Thymus (tissue), 11 donors: Measurements from ENCODE around the gene P2RX7. TPM values are rescaled to one million over a fixed set of nuclear protein-coding genes. Genes with fewer than 3 reads are reported as not detected.

Source experiments
- DNase-seq, 9 donors: peaks; one replicate each; pipeline ENCODE4 v3.0.0-alpha.2; 2013; ENCODE audit warnings: low spot score in 9 of 9, low read depth in 6 of 9, missing footprints in 1 of 9
- H3K27ac ChIP-seq, 2 donors: one replicate each; pipeline ENCODE4 v1.5.1; 2013; ENCODE audit warnings: control low read depth in 1 of 2, low read depth in 1 of 2, low read length in 1 of 2, mild to moderate bottlenecking in 1 of 2, moderate library complexity in 1 of 2
- H3K27me3 ChIP-seq, 2 donors: one replicate each; pipeline ENCODE4 v1.5.1; 2013; ENCODE audit warnings: low read length in 1 of 2; ENCODE audit not compliant: control insufficient read depth in 2 of 2, insufficient read depth in 1 of 2
- H3K36me3 ChIP-seq, 2 donors: one replicate each; pipeline ENCODE4 v1.5.1; 2013; ENCODE audit warnings: low read length in 1 of 2, mild to moderate bottlenecking in 1 of 2, moderate library complexity in 1 of 2; ENCODE audit not compliant: control insufficient read depth in 2 of 2, insufficient read depth in 2 of 2
- H3K4me1 ChIP-seq, 2 donors: one replicate each; pipeline ENCODE4 v1.5.1; 2013; ENCODE audit warnings: low read length in 2 of 2; ENCODE audit not compliant: control insufficient read depth in 2 of 2, insufficient read depth in 2 of 2
- H3K4me3 ChIP-seq, 2 donors: one replicate each; pipeline ENCODE4 v1.5.1; 2013; ENCODE audit warnings: low read length in 2 of 2, control low read depth in 1 of 2, mild to moderate bottlenecking in 1 of 2
- H3K9me3 ChIP-seq, 2 donors: one replicate each; pipeline ENCODE4 v1.5.1; 2013; ENCODE audit warnings: low read length in 1 of 2, mild to moderate bottlenecking in 1 of 2; ENCODE audit not compliant: control insufficient read depth in 2 of 2, insufficient read depth in 1 of 2
- WGBS: extraction: QIAGEN DNeasy Blood & Tissue Kit; methylation state at CpG from one replicate; pipeline ENCODE4 v1.1.7; 2013; 5-methylcytosine and 5-hydroxymethylcytosine counted together
- polyA plus RNA-seq: library from polyadenylated mRNA; stranded (reverse); fragments of 200-250 nt; gene quantifications from one replicate; pipeline ENCODE4 v1.2.3, GENCODE V29; 2013
- total RNA-seq: library from RNA; stranded (reverse); fragments of 120-200 nt; gene quantifications from one replicate; pipeline ENCODE4 v1.2.4, GENCODE V29; 2013
- donor health status: healthy.

P2RX7 gene
- total and polyA plus RNA-seq, 2 donors: 1.7 to 2.3 TPM

DNA sequence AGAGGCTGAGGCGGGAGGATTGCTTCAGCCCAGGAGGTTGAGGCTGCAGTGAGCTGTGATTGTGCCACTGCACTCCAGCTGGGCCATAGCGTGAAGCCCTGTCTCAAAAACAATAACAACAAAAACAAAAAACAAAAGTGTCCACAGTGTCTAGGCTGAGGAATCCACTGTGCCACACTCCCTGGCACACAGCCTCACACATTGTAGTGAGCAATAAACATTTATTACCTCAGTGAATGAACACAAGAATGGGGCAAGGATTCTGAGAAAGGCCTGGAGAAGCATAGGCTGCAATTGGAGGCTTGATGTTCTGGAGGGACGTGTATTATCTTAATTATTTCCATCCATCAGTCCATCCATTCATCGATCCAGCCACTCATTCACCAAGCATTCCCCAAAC lies 17.1 kb upstream of the P2RX7 start:
- H3K9me3 ChIP-seq: no peaks in the 10 kb centered on the region
- H3K36me3 ChIP-seq: no peaks in the 10 kb centered on the region
- no peaks in the 10 kb centered on the region for H3K4me1 ChIP-seq
- no peak for DNase-seq
- no peak overlapping the region for H3K4me3 ChIP-seq
- 96% methylated on average over 4 of the region's 4 CpGs for WGBS
- H3K27ac ChIP-seq: no peak overlapping the region
- H3K27me3 ChIP-seq: no peaks in the 10 kb centered on the region

DNA sequence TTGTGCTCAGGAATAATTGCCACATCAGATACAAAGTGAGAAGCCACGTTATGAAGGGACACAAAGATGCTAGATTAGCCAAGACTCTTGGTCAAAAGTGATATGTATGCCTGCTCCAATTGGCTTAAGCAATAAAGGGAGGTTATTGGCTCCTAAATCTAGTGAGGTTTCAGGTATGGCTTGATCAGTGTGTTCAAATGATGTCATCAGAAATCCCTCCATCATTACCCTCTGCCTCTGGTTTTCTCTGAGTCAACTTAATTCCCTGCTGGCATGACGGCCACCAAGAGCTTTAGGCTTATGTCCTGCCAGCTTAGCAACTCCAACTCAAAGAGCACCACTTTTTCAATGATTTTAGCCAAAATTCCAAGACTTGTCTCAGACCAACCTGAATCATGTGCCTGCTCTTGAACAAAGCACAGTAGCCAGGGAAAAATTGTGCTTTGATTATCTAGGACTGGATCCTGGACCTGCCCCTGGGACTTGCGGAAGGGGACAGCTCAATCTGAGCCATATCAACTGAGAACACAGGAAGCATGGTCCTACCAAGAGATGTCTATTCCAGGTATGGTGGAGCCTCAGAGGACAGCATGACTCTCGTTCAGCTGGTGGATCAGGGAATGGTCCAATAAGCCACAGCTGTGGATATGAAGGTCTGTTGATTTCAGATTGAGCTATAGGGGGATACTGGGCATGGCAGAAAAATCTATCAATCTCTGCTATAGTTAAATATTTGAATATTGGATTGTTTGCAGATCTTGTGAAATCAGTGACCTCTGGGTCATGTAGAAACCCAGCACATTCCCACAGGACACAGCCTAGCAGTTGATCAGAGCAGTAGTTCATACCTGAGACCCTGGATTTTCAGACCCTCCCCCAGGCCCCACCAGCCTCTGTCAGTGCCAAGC lies 16.1 kb upstream of the P2RX7 start:
- H3K27ac ChIP-seq: no peak overlapping the region
- no peaks in the 10 kb centered on the region for H3K36me3 ChIP-seq
- no peaks in the 10 kb centered on the region for H3K27me3 ChIP-seq
- H3K4me1 ChIP-seq: no peaks in the 10 kb centered on the region
- no peak overlapping the region for H3K4me3 ChIP-seq
- WGBS: 93% methylated on average over 4 of the region's 4 CpGs
- DNase-seq: no peak
- no peaks in the 10 kb centered on the region for H3K9me3 ChIP-seq

DNA sequence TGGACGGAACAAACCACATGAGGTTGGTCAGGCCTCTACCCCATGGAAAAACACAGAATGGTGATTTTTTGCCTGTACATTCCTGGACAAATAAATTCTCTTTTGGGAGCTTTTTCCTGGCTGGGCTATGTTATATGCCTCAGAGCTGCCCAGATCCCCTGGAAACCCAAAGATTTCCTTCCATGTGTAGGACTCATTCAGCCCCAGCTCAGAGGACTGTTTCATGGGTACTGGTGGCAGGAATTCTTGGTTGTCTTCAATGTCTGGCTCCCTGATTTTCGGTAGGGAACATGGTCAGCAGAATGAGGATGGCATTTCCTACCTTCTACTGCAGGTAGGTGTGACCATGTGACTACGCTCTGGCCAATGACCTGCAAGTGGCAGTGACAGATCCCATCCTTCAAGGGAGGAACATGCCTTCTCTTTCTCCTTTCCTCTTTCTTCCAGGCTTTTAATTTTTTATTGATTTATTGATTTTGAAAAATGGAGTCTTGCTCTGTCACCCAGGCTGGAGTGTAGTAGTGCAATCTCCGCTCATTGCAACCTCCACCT lies 15.4 kb upstream of the P2RX7 start:
- Histone ChIP-seq H3K4me3 (no peak overlapping the region), H3K27ac (no peak overlapping the region), H3K27me3 (no peaks in the 10 kb centered on the region), H3K36me3 (no peaks in the 10 kb centered on the region), H3K9me3 (no peaks in the 10 kb centered on the region), H3K4me1 (no peaks in the 10 kb centered on the region)
- WGBS: 96% methylated on average over 4 of the region's 4 CpGs
- no peak for DNase-seq

DNA sequence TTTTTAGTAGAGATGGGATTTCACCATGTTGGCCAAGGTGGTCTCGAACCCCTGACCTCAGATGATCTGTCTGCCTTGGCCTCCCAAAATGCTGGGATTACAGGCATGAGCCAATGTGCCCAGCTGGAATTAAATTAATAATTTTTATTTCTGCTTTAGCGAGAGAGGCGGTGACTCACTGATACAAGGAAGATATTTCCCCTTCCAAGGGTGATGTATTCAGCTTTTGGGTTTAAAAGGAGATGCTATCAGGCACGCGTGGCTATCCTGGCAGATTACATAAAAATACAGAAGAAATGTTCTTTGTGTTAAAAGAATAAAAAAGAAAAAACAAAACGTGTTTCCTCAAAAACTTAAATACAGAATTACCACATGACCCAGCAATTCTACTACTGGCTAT lies 12.4 kb upstream of the P2RX7 start:
- Histone ChIP-seq H3K27me3 (no peaks in the 10 kb centered on the region), H3K4me1 (no peaks in the 10 kb centered on the region), H3K9me3 (no peaks in the 10 kb centered on the region), H3K36me3 (no peaks in the 10 kb centered on the region), H3K27ac (no peak overlapping the region), H3K4me3 (no peak overlapping the region)
- no peak for DNase-seq
- WGBS: 81% methylated on average over 6 of the region's 6 CpGs

DNA sequence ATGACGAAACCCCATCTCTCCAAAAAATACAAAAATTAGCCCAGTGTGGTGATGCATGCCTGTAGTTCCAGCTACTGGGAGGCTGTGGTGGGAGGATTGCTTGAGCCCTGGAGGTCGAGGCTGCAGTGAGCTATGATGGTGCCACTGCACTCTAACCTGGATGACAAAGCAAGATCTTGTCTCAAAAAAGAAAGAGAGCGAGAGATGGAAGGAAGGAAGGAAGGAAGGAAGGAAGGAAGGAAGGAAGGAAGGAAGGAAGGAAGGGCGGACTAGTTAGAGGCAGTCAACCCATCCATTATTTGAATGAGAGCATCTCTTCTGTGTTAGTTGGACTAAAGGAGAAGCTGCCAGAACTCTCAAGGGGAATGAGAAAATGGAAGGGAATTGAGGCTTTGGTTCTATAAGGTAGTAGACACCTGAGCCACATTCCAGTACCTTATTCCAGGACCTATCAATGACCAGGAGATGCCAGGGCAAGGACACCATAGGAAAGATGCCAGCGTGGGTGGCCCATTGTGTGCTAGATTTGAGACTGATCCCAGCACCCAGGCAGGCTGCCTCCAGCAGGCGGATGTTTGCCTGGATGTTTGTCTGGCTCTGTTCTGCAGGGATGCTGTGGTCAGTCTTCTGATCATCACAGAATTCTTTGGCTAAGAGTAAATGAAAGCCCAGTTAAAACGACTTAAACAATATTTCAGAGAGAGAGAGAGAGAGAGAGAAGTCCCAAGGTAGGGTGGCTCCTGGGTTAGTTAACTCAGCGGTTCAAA lies 11.5 kb upstream of the P2RX7 start:
- WGBS: 89% methylated on average over 8 of the region's 8 CpGs
- Histone ChIP-seq H3K27me3 (no peaks in the 10 kb centered on the region), H3K4me3 (no peak overlapping the region), H3K9me3 (no peaks in the 10 kb centered on the region), H3K36me3 (no peaks in the 10 kb centered on the region), H3K4me1 (no peaks in the 10 kb centered on the region), H3K27ac (no peak overlapping the region)
- no peak for DNase-seq

DNA sequence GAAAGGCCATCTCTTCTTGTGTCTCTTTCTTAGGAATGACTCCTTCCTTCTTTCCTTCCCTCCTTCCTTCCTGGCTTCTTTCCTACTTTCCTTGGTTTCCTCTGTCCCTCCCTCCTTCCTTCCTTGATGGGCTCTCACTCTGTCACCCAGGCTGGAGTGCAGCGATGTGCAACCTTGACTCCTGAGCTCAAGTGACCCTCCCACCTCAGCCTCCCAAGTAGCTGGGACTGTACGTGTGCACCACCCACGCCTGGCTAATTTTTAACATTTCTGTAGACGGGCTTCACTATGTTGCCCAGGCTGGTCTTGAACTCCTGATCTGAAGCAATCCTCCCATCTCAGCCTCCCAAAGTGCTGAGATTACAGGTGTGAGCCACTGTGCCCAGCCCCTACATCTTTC lies 10.9 kb upstream of the P2RX7 start:
- Histone ChIP-seq H3K36me3 (no peaks in the 10 kb centered on the region), H3K4me3 (no peak overlapping the region), H3K27me3 (no peaks in the 10 kb centered on the region), H3K27ac (no peak overlapping the region), H3K4me1 (no peaks in the 10 kb centered on the region), H3K9me3 (no peaks in the 10 kb centered on the region)
- no peak for DNase-seq
- 97% methylated on average over 4 of the region's 4 CpGs for WGBS

DNA sequence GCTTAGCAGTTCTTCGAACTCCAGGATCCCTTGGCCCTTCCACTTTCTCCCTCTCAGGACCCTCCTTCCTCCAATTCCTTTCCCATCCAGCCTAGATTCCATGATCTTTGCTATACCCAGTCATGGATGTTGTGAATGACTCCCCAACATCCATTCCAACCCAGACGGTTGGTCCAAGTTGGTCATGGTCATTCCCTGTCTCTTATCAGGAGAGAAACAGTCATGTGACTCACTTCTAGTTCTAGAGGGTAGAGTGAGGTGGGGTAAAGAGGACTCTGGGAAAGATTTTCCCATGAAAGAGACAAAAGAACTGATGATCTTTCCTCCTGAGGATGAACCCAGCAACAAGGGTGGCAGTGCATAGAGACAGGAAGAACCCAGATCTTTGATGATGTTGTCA lies 9.2 kb upstream of the P2RX7 start:
- WGBS: 100% methylated on average over 2 of the region's 2 CpGs
- no peaks in the 10 kb centered on the region for H3K27me3 ChIP-seq

DNA sequence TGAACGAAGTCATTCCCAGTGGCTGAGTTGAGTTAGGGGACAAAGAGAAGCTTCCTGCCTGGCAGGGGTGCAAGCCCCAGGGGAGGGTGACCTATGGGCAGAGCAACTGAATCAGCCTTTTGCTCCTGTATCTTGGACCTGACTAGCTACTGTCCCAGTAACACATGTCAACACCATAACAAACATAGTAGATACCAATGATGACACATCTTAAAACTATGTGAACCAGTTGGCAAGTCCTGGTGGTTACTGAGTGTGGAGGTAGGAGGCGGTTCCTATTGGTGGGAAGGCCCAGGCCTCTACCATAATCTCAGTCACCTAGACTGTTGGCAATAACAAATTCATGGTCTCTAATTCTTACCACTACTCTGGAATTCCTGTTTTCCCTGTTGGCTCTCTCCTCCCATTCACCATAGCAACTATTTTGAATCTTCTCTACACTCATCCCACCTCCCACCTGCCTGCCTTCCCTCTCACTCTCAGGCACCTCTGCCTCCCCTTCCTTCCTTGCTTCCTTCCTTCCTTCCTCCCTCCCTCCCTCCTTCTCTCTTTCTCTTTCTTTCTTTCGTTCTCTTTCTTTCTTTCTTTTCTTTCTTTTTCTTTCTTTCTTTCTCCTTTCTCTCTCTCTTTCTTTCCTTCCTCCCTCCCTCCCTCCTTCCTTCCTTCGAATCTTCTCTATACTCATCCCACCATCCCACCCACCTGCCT lies 8.1 kb upstream of the P2RX7 start:
- Histone ChIP-seq H3K4me1 (peaks cover 8 to 16% of the 10 kb centered on the region in 2 donors), H3K27ac (no peak overlapping the region), H3K36me3 (no peaks in the 10 kb centered on the region), H3K4me3 (no peak overlapping the region), H3K27me3 (no peaks in the 10 kb centered on the region), H3K9me3 (peaks cover 0 to 4% of the 10 kb centered on the region in 2 donors)
- no peak for DNase-seq
- WGBS: 94% methylated on average over 4 of the region's 4 CpGs

More for the DNA sequence above, 9.2 kb upstream of the P2RX7 start:
- H3K4me3 ChIP-seq: no peak overlapping the region
- no peak for DNase-seq
- no peaks in the 10 kb centered on the region for H3K9me3 ChIP-seq
- H3K4me1 ChIP-seq: peaks cover 0 to 6% of the 10 kb centered on the region in 2 donors
- no peak overlapping the region for H3K27ac ChIP-seq
- no peaks in the 10 kb centered on the region for H3K36me3 ChIP-seq
